ENCODE results near the gene CCDC39. TPM values are rescaled to one million over a fixed set of nuclear protein-coding genes. Genes with fewer than 3 reads are reported as not detected.

The CCDC39 gene
- 0.63 TPM for total RNA-seq

GRCh38 chr3:180679178-180680096 lies at the start of gene CCDC39:
TSS of gene CCDC39 (minus strand) at chr3:180679489. CDS start at chr3:180679380, 109 bp downstream.

GRCh38 chr3:180601688-180602666 lies 77.3 kb downstream of the CCDC39 start, which contains the start of gene TTC14:
TSS of gene TTC14 (plus strand) at chr3:180602163. CDS start at chr3:180602262, 99 bp downstream.

Small RNAs within 50 kb of the gene (small RNA-seq; reads per million reads assigned to genes)
- gene AC068298.1 (ENCODE audit: low replicate concordance) (not detected), gene RNU6-486P (ENCODE audit: low replicate concordance) (not detected)

Other genes with a start within 250 kb of the CCDC39 start
- 97.3 TPM for gene TTC14, start 77.3 kb downstream of the CCDC39 start, total RNA-seq
- gene FXR1, start 233.2 kb upstream of the CCDC39 start, total RNA-seq = 301 TPM

Measured in parietal lobe (tissue), 2 donors.